GM12864 (cell line): Measurements from ENCODE around the gene RBFOX2.

Source experiments
- DNase-seq: peaks from one replicate; pipeline ENCODE4 v3.0.0-alpha.2; 2011; ENCODE audit warnings: low read depth
- H3K4me3 ChIP-seq: 2 replicates; pipeline ENCODE4 v1.5.1; 2011; ENCODE audit warnings: mild to moderate bottlenecking, low read depth, low read length, control low read depth
- TF ChIP-seq, protein P1 (sequence below): IDR thresholded peaks from 2 replicates; pipeline ENCODE4 v1.5.1; 2011; ENCODE audit warnings: low read depth, mild to moderate bottlenecking, moderate library complexity, low read length, control low read depth, inconsistent platforms; ENCODE audit errors: missing control alignments

RBFOX2 gene

DNA sequence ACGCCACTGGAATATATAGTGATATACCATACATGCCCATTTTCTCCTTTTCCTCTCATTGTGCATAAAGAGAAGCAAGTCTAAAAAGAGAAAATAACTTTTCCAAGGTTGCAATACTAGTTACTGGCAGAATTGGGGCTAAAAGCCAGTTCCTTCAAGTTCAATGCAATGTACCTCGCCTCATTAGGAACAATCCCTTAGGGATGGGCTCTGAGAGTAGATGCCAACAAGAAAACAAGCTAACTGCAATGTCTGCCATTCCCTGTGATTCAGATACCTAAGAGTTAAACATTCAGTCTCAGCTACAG is 114.3 kb downstream of the RBFOX2 start:
- no peak overlapping the region for H3K4me3 ChIP-seq
- DNase-seq: no peak
- TF ChIP-seq, protein P1, sequence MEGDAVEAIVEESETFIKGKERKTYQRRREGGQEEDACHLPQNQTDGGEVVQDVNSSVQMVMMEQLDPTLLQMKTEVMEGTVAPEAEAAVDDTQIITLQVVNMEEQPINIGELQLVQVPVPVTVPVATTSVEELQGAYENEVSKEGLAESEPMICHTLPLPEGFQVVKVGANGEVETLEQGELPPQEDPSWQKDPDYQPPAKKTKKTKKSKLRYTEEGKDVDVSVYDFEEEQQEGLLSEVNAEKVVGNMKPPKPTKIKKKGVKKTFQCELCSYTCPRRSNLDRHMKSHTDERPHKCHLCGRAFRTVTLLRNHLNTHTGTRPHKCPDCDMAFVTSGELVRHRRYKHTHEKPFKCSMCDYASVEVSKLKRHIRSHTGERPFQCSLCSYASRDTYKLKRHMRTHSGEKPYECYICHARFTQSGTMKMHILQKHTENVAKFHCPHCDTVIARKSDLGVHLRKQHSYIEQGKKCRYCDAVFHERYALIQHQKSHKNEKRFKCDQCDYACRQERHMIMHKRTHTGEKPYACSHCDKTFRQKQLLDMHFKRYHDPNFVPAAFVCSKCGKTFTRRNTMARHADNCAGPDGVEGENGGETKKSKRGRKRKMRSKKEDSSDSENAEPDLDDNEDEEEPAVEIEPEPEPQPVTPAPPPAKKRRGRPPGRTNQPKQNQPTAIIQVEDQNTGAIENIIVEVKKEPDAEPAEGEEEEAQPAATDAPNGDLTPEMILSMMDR: no peak

DNA sequence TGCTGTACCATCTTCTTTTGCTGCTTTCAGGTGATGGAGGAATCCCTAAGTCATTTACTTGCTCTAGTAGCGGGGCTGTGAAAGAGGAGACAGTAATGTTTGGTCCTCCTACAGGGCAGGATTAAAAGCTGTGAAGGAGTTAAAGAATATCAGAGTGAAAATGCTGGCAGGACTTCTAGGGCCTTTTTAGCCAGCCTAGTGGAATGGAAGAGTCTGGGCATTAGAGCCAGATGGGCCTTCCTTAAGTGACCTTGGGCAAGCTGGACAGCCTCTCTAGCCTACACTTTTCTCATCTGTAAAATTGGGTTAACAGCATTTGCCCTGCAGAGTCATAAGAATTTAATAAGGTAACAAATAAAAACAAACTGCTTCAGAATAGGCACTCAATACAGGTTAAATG is 114.7 kb downstream of the RBFOX2 start:
- DNase-seq: no peak
- TF ChIP-seq, protein P1: no peak
- H3K4me3 ChIP-seq: no peak overlapping the region

DNA sequence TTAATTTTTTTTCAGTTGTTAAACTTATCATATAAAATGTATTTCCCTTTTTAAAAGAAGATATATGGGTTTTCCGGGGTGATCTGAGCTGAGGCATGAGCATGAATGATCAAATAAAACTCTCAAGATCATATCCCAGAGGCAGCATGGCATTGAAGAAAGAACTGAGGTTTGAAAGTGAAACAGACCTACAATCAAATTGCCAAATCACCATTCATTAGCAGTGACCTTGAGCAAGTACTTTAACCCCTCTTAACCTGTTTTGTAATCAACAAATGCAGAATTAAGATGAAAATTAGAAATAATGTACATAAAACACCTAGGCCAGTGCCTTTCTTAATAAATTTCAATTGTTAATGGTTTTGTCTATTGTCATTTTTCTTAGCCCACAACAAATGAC is 116.0 kb downstream of the RBFOX2 start:
- TF ChIP-seq, protein P1: no peak
- H3K4me3 ChIP-seq: no peak overlapping the region
- no peak for DNase-seq

DNA sequence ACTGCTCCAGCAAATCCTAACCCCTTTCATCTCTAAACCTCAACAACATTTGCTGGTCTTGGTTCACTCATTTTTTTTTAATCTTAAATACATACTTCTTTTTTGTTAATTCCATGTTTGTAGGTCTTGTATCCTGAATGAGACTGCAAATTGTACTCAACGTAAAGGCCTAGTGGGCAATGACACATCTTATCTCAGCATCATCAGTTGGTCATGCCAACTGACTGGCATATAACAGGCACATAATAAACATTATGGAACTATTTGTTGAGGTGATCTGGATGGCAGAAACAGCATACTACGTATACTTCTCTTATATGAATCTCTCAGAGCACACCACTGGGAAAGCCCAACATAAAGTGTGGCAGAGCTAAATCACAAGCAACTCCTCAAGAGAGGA is 116.7 kb downstream of the RBFOX2 start:
- H3K4me3 ChIP-seq: no peak overlapping the region
- TF ChIP-seq, protein P1: no peak
- DNase-seq: no peak

DNA sequence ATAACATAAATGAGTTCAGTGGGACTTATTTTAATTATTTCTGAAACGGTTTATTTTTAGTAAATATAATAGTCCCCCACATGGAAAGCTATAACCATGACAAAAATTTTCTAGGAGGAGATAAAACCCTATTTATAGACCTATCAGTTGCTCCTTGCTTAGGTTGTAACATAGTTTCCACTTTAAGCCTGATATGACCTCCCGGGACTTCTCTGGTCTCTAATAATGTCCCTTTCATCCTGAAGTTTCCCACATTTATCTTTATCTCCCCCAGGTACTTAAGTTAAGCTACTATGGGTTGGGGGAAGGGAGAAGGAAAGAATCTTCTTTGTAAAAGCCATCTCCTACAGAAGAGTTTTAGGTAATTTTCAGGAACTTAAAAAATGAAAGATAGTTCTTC is 117.7 kb downstream of the RBFOX2 start:
- TF ChIP-seq, protein P1: no peak
- DNase-seq: no peak
- no peak overlapping the region for H3K4me3 ChIP-seq

DNA sequence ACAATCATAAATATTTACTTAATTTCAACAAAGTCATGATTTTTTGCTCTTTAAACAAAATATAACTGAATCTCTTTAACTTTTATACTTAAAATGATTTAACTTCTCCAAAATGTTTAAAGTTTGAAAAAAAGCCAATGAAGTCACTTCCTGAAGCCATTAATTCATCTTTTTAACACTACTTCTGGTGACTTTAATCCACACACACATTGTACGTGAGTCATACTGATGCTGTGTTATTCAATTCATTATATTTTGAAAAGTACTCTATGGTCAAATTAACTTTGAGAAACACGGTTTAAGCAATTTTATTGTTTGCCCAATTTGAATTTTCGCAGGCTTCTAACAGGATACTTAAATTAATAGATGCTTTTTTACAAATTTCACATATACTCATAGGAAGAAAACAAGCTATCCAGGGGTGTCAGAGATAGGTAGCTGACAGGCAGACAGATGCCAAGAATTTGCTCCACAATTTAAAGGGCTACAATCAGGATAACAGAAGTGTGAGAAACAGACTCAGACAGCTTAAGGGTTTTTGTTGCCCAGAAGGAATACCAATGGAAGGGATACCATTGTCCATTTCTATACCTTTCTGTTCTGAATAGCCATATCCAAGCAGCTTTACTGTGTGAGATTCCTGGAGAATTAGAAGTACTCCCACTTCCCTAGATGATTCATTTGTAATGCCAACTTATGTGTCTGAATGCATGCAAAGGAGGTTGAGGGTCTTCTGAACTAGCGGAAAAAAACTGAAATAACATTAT is 118.4 kb downstream of the RBFOX2 start:
- TF ChIP-seq, protein P1: no peak

DNA sequence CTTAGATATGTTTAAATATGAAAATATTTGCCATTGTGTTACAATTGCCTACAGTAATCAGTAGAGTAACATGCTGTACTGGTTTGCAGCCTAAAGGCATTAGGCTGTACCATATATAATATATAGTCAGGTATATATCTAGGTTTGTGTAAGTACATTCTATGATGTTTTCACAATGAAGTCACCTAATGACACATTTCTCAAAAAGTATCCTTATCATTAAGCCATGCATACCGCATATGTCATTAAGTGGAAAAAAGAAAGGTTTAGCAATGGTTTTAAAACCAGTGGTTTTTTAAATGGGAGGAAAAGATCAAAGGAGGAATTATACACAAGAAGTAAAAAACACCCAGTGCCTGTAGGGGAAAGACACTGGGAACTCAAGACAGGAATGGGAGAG is 122.7 kb downstream of the RBFOX2 start:
- H3K4me3 ChIP-seq: no peak overlapping the region
- DNase-seq: no peak
- TF ChIP-seq, protein P1: no peak

More for the DNA sequence above, 118.4 kb downstream of the RBFOX2 start:
- H3K4me3 ChIP-seq: no peak overlapping the region
- DNase-seq: no peak
